B cell (primary cell): ENCODE results near the gene CLASP2.

Experiments used
- CTCF ChIP-seq: fragments of 200-600 bp; IDR thresholded peaks from one replicate; pipeline ENCODE4 v1.8.0; 2022; ENCODE audit warnings: antibody characterized with exemption, mild to moderate bottlenecking
- EZH2 ChIP-seq: IDR thresholded peaks from 2 replicates; pipeline ENCODE4 v1.6.1; 2012; ENCODE audit warnings: borderline replicate concordance, low read depth, mild to moderate bottlenecking, moderate library complexity, low read length; ENCODE audit not compliant: insufficient read depth, poor library complexity, severe bottlenecking

- no peak for TF ChIP-seq CTCF
- TF ChIP-seq EZH2: no peak
These were observed 33.3 kb upstream of the CLASP2 start for GRCh38 chr3:33751336-33751735.
